ENCODE data around the gene MRM3. TPM values are rescaled to one million over a fixed set of nuclear protein-coding genes. Genes with fewer than 3 reads are reported as not detected.

Gene MRM3
- total RNA-seq, 4 donors from 2014 or later: 20.5 to 33.9 (median 27.8) TPM

DNA sequence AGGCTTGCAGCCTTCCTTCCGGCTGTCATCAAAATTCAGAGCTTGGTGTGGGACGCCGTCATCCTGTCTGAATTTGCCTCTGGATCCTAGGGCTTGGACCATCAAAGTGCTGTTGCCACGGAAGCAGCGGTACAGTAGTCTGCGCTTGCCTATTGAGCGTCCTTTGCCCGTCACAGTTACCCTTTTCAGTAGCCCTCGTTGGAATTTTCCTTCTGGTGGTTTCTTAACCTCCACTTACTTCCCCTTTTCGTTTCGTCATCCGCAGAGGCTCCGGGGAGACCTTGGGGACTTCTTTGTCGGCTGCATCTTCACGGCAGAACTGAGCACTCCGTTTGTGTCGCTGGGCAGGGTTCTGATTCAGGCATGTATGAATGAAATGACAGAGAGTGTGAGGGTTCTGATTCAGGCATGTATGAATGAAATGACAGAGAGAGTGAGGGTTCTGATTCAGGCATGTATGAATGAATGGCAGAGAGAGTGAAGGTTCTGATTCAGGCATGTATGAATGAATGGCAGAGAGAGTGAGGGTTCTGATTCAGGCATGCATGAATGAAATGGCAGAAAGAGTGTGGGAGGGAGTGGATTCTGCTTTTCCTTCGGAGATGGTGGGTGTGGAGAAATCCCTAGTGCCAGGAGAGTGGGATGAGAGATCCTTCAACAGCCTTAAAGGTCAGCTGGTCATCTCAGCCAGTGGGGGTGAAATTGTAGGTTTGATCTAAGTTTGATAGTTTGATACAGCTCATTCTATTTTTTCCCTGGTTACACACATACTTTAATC is 41.7 kb upstream of the MRM3 start:
- Histone ChIP-seq H3K9me3 (no peaks in the 10 kb centered on the region), H3K27ac (no peak overlapping the region), H3K27me3 (no peaks in the 10 kb centered on the region), H3K36me3 (peaks cover 0 to 82% of the 10 kb centered on the region in 2 donors), H3K4me1 (no peaks in the 10 kb centered on the region), H3K4me3 (no peak overlapping the region)
- WGBS, 2 donors (ENCODE audit: low coverage in 1 of 2): 75 to 79% methylated on average over 4 to 16 of the region's 18 CpGs
- ATAC-seq: peak; percentile 31
- TF ChIP-seq EP300 (IDR thresholded peaks at IDR 0.05): no peak
- TF ChIP-seq POLR2AphosphoS5 (IDR thresholded peaks at IDR 0.05): no peak
- TF ChIP-seq, protein P1, sequence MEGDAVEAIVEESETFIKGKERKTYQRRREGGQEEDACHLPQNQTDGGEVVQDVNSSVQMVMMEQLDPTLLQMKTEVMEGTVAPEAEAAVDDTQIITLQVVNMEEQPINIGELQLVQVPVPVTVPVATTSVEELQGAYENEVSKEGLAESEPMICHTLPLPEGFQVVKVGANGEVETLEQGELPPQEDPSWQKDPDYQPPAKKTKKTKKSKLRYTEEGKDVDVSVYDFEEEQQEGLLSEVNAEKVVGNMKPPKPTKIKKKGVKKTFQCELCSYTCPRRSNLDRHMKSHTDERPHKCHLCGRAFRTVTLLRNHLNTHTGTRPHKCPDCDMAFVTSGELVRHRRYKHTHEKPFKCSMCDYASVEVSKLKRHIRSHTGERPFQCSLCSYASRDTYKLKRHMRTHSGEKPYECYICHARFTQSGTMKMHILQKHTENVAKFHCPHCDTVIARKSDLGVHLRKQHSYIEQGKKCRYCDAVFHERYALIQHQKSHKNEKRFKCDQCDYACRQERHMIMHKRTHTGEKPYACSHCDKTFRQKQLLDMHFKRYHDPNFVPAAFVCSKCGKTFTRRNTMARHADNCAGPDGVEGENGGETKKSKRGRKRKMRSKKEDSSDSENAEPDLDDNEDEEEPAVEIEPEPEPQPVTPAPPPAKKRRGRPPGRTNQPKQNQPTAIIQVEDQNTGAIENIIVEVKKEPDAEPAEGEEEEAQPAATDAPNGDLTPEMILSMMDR (IDR thresholded peaks at IDR 0.05): no peak

DNA sequence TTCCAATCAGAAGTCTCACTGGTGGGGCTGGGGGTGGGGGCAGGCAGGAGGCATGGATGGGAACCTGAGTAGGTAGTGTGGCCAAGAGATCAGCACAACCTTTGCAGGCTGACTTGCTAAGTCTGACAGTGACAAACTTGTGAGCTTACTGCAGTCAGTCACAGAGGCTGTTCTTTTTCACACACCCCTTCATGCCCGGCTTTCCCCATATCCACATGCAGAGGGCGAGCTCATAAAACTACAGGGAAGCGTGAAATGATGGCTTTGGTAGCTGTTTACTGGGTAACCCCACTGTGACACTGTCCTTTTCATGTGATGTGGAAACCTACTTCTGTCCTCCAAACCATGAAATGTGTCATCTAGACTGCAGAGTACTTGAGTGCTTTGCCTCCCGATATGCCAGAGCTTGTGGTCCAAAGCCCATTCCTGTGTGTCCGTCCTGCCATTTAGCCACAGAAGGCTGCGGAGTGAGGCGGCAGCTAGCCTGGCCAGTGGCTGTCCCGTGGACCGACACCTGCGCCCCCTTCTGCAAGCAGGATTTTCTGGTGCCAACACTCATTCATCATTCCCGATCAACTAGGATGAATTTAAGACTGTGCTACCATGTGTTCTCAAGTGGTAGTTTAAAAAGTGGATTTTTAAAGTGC is 39.9 kb upstream of the MRM3 start:
- Histone ChIP-seq H3K4me3 (no peak overlapping the region), H3K27me3 (no peaks in the 10 kb centered on the region), H3K4me1 (no peaks in the 10 kb centered on the region), H3K36me3 (peaks cover 0 to 96% of the 10 kb centered on the region in 2 donors), H3K9me3 (no peaks in the 10 kb centered on the region), H3K27ac (no peak overlapping the region)
- no peak for ATAC-seq
- no peak for TF ChIP-seq POLR2A (IDR thresholded peaks at IDR 0.05)
- TF ChIP-seq, protein P1 (IDR thresholded peaks at IDR 0.05): no peak
- no peak for TF ChIP-seq POLR2AphosphoS5 (IDR thresholded peaks at IDR 0.05)
- no peak for TF ChIP-seq EP300 (IDR thresholded peaks at IDR 0.05)
- WGBS, 2 donors (ENCODE audit: low coverage in 1 of 2): 70 to 82% methylated on average over 2 to 6 of the region's 11 CpGs

DNA sequence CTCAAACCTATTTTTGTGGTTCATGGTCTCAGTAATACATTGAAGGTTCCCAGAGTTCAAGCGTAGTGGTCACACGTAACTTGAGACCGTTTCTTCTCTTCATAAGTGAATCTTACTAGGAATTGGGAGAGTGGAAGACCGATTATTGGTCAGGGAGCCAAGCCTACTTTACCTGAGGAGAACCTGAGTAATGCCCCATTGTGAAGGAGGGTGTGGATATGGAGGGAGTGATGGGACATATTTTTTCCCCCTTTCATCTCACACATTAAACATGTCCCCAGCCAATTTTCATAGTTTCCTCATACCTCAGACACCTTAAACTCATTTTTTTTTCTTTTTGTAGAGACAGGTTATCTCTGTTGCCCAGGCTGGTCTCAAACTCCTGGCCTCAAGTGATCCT is 39.0 kb upstream of the MRM3 start:
- WGBS, 2 donors (ENCODE audit: low coverage in 1 of 2): 91 to 100% methylated on average over 1 to 4 of the region's 4 CpGs

GRCh38 chr17:744937-745336 is 37.2 kb upstream of the MRM3 start:
- Histone ChIP-seq H3K4me1 (peaks cover 0 to 4% (median 0%) of the 10 kb centered on the region in 3 donors), H3K4me3 (no peak overlapping the region), H3K27me3 (no peaks in the 10 kb centered on the region), H3K27ac (no peak overlapping the region), H3K9me3 (no peaks in the 10 kb centered on the region), H3K36me3 (peaks cover 0 to 88% of the 10 kb centered on the region in 2 donors)
- ATAC-seq: no peak
- 100% methylated on average over 2 of the region's 9 CpGs; no CpG with 5 or more reads in 1 of the 2 donors for WGBS, 2 donors (ENCODE audit: low coverage in 1 of 2)
- TF ChIP-seq, protein P1 (IDR thresholded peaks at IDR 0.05): no peak
- TF ChIP-seq EP300 (IDR thresholded peaks at IDR 0.05): no peak
- no peak for TF ChIP-seq POLR2AphosphoS5 (IDR thresholded peaks at IDR 0.05)
- no peak for TF ChIP-seq POLR2A (IDR thresholded peaks at IDR 0.05)

More for the DNA sequence above, 39.0 kb upstream of the MRM3 start:
- Histone ChIP-seq H3K27ac (no peak overlapping the region), H3K27me3 (no peaks in the 10 kb centered on the region), H3K9me3 (no peaks in the 10 kb centered on the region), H3K4me3 (no peak overlapping the region), H3K36me3 (peaks cover 0 to 100% of the 10 kb centered on the region in 2 donors), H3K4me1 (no peaks in the 10 kb centered on the region)
- TF ChIP-seq EP300 (IDR thresholded peaks at IDR 0.05) (no peak), POLR2A (IDR thresholded peaks at IDR 0.05) (no peak), POLR2AphosphoS5 (IDR thresholded peaks at IDR 0.05) (no peak)
- TF ChIP-seq, protein P1 (IDR thresholded peaks at IDR 0.05): no peak
- no peak for ATAC-seq

All from gastroesophageal sphincter (tissue), 4 donors.